GM12878 (cell line): ENCODE results near the gene TECTA. TPM values are rescaled to one million over a fixed set of nuclear protein-coding genes. Genes with fewer than 3 reads are reported as not detected.

Experiments
- ATAC-seq: fragments of 200-7000 bp; cut with Tn5 transposase; 3 replicates; pipeline ENCODE4 v1.9.1; 2020; ENCODE audit warnings: mild to moderate bottlenecking, moderate library complexity
- BruUV-seq: library from RNA; stranded (reverse); fragments of 400-500 nt; replicated peaks from 2 replicates; lab custom pipeline; 2021; lab: Mats Ljungman, UMichigan
- CTCF ChIA-PET: fragments of 300-600 bp; sonication (Branson Sonifier 250); formaldehyde crosslinking; extraction: SDS; loops from one replicate; lab custom pipeline; 2021; ENCODE audit warnings: inconsistent platforms; lab: Yijun Ruan, JAX
- POLR2A ChIA-PET: fragments of 350-600 bp; formaldehyde crosslinking; extraction: SDS; loops from one replicate; lab custom pipeline; 2021; ENCODE audit warnings: inconsistent platforms; lab: Charles Lee
- RAD21 ChIA-PET: fragments of 300-600 bp; sonication (Branson Sonifier 250); formaldehyde crosslinking; loops from one replicate; lab custom pipeline; 2023; ENCODE audit warnings: antibody characterized with exemption; ENCODE audit not compliant: unreplicated experiment; lab: Charles Lee
- SMC1A ChIA-PET: fragments of 300-600 bp; sonication (Branson Sonifier 250); formaldehyde crosslinking; loops from one replicate; lab custom pipeline; 2023; ENCODE audit not compliant: unreplicated experiment, uncharacterized antibody; lab: Charles Lee
- DNase-seq: peaks from one replicate; pipeline ENCODE4 v3.0.0-alpha.2; 2011; ENCODE audit warnings: low read depth, low spot score
- FAIRE-seq: peaks from 3 replicates; lab custom pipeline; 2011; peaks lifted over from hg19 to GRCh38; lab: Jason Lieb, UNC
- H2AFZ ChIP-seq: 2 replicates; pipeline ENCODE4 v1.6.0; 2011; ENCODE audit warnings: low read depth, low read length, control low read depth; ENCODE audit not compliant: control insufficient read depth
- H3K27ac ChIP-seq: 2 replicates; pipeline ENCODE4 v1.5.1; 2011; ENCODE audit warnings: control low read depth; ENCODE audit not compliant: control insufficient read depth, insufficient read depth
- H3K27me3 ChIP-seq, 2 experiments: replicated peaks in 1 of 2; 2 replicates each; pipeline versions ENCODE4 v1.6.0 to v1.6.1; 2011; ENCODE audit warnings: low read length in 1 of 2; ENCODE audit not compliant: control insufficient read depth in 2 of 2, insufficient read depth in 2 of 2
- H3K36me3 ChIP-seq, 2 experiments: 2 replicates each; pipeline ENCODE4 v1.5.1; 2011; ENCODE audit warnings: low read length in 1 of 2; ENCODE audit not compliant: control insufficient read depth in 2 of 2, insufficient read depth in 2 of 2
- H3K4me1 ChIP-seq: 2 replicates; pipeline ENCODE4 v1.6.1; 2011; ENCODE audit warnings: mild to moderate bottlenecking, low read length, moderate library complexity, mixed read lengths; ENCODE audit not compliant: control insufficient read depth, insufficient read depth
- H3K4me2 ChIP-seq: 2 replicates; pipeline ENCODE4 v1.6.0; 2011; ENCODE audit warnings: control low read depth; ENCODE audit not compliant: control insufficient read depth, insufficient read depth
- H3K4me3 ChIP-seq: fragments of 200-600 bp; sonication (generic); 2 replicates; pipeline ENCODE4 v1.5.1; 2016
- H3K79me2 ChIP-seq: 2 replicates; pipeline ENCODE4 v1.6.0; 2011; ENCODE audit warnings: low read length; ENCODE audit not compliant: control insufficient read depth, insufficient read depth
- H3K9ac ChIP-seq: 2 replicates; pipeline ENCODE4 v1.8.0; 2011; ENCODE audit warnings: low read length, control low read depth, mixed read lengths; ENCODE audit not compliant: control insufficient read depth, insufficient read depth
- H3K9me3 ChIP-seq: replicated peaks from 3 replicates; pipeline ENCODE4 v1.5.1; 2011; ENCODE audit warnings: mild to moderate bottlenecking, low read length; ENCODE audit not compliant: control insufficient read depth, insufficient read depth
- H4K20me1 ChIP-seq: 2 replicates; pipeline ENCODE4 v1.6.0; 2011; ENCODE audit not compliant: control insufficient read depth, insufficient read depth
- CBFB ChIP-seq: IDR thresholded peaks from 2 replicates; pipeline ENCODE4 v1.6.1; 2016; ENCODE audit warnings: antibody characterized with exemption, low read depth
- CBX5 ChIP-seq: sonication (generic); IDR thresholded peaks from 2 replicates; pipeline ENCODE4 v1.6.1; 2016; ENCODE audit warnings: low read depth, moderate library complexity, mild to moderate bottlenecking, inconsistent platforms
- IKZF1 ChIP-seq: fragments of 450-650 bp; conservative IDR thresholded peaks from 2 replicates; pipeline ENCODE4 v1.6.1; 2017; ENCODE audit warnings: antibody characterized with exemption, mild to moderate bottlenecking
- MYC ChIP-seq: IDR thresholded peaks from 2 replicates; pipeline ENCODE4 v1.6.1; 2011; ENCODE audit warnings: mild to moderate bottlenecking, low read length, moderate library complexity, inconsistent platforms; ENCODE audit not compliant: insufficient read depth, insufficient replicate concordance, insufficient read length, severe bottlenecking
- NFYA ChIP-seq: IDR thresholded peaks from 2 replicates; pipeline ENCODE4 v1.6.1; 2011; ENCODE audit warnings: low read depth, mild to moderate bottlenecking, low read length, improper control_type of control experiment, borderline replicate concordance
- RUNX3 ChIP-seq: IDR thresholded peaks from 2 replicates; pipeline ENCODE4 v1.6.1; 2012; ENCODE audit warnings: low read length, inconsistent platforms
- SP1 ChIP-seq: IDR thresholded peaks from one replicate; pipeline ENCODE4 v1.6.1; 2011; ENCODE audit warnings: low read depth, low read length
- STAT1 ChIP-seq: fragments of 450-650 bp; conservative IDR thresholded peaks from 2 replicates; pipeline ENCODE4 v1.6.1; 2014; ENCODE audit warnings: antibody characterized with exemption, mild to moderate bottlenecking
- TCF3 ChIP-seq: IDR thresholded peaks from 2 replicates; pipeline ENCODE4 v1.6.1; 2012; ENCODE audit warnings: low read depth, mild to moderate bottlenecking, low read length, borderline replicate concordance; ENCODE audit not compliant: insufficient read depth
- WRNIP1 ChIP-seq: IDR thresholded peaks from 2 replicates; pipeline ENCODE4 v1.6.1; 2011; ENCODE audit warnings: low read depth, low read length, improper control_type of control experiment, borderline replicate concordance
- YBX1 ChIP-seq: fragments of 450-650 bp; IDR thresholded peaks from 2 replicates; pipeline ENCODE4 v1.6.1; 2016; ENCODE audit warnings: antibody characterized with exemption
- ZNF274 ChIP-seq: IDR thresholded peaks from one replicate; pipeline ENCODE4 v1.8.0; 2011; ENCODE audit not compliant: insufficient read length, insufficient read depth
- WGBS: methylation state at CpG from one replicate; pipeline ENCODE4 v1.1.6; 2016; ENCODE audit warnings: low lambda C conversion rate; ENCODE audit not compliant: insufficient replicate concordance, insufficient coverage; ENCODE audit errors: missing lambda C conversion rate; 5-methylcytosine and 5-hydroxymethylcytosine counted together
- in situ Hi-C: fragments of 300-500 bp; cut with MboI; formaldehyde crosslinking; loops from 9 replicates; pipeline ENCODE4 v1.14.3; 2018; ENCODE audit warnings: mixed read lengths
- intact Hi-C: fragments of 100-400 bp; cut with micrococcal nuclease; formaldehyde crosslinking; loops from one replicate; pipeline ENCODE4 v1.14.2; 2022; ENCODE audit not compliant: unreplicated experiment
- polyA plus RNA-seq, 11 experiments: library from polyadenylated mRNA; depleted of rRNA in 4 of 11; unstranded in 6 of 11; stranded (reverse) in 5 of 11; fragments of >200 nt; fragmentation: Nextera tagmentation in 4 of 11; fragmentation: Illumina TruSeq in 1 of 11; extraction: Ambion mirVana in 4 of 11; extraction: Trizol in 1 of 11; gene quantifications; 1 replicate in 1 of 11; 2 replicates in 10 of 11; pipeline versions ENCODE4 v1.2.1 to v1.2.3, GENCODE V29; 2011 to 2016; ENCODE audit warnings: inconsistent platforms in 2 of 11, missing spikeins in 2 of 11, low read depth in 1 of 11
- total RNA-seq, 4 experiments: library from RNA; depleted of rRNA in 3 of 4; stranded (reverse); fragments of >200 nt in 3 of 4; fragmentation: Illumina TruSeq in 1 of 4; extraction: Trizol in 1 of 4; gene quantifications; 2 replicates each; pipeline versions ENCODE4 v1.2.1 to v1.2.3, GENCODE V29; 2013 to 2021
- TF ChIP-seq, protein P1 (sequence below): IDR thresholded peaks from 2 replicates; pipeline ENCODE4 v1.6.1; 2012; ENCODE audit warnings: mild to moderate bottlenecking, low read depth, low read length
- TF ChIP-seq, protein P2 (sequence below): IDR thresholded peaks from 2 replicates; pipeline ENCODE4 v1.6.1; 2011; ENCODE audit warnings: borderline replicate concordance, low read depth, mild to moderate bottlenecking, moderate library complexity, mixed read lengths, low read length; ENCODE audit not compliant: insufficient read depth; ENCODE audit errors: extremely low read length
- TF ChIP-seq, protein P3 (sequence below): fragments of 450-650 bp; IDR thresholded peaks from 2 replicates; pipeline ENCODE4 v1.6.1; 2016; ENCODE audit warnings: mild to moderate bottlenecking, moderate library complexity, borderline replicate concordance

Gene TECTA
- total and polyA plus RNA-seq, 10 of the 15 experiments (the other 5 are each of a cell fraction or from before 2014, with no cell fraction given) = under 0.01 to 0.14 (median 0.05) TPM; not detected in 1

DNA sequence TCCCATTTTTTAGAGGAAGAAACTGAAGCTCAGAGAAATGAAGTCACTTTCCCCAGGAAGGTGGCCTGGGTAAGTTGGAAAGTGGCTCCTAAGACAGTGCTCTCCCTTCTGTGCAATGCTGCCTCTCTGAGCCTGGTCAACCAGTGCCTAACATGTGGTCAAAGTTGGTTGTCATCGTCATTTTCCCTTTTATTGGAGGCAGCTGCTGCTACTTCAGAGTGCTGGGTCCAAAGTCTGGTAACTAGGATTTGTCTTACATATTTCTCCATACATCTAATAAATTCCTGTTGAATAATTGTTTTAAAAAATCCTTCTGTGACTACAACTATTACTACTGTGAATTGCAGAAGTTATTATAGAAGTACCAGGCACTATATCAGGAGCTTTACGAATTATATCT is 48.1 kb downstream of the TECTA start (continued):
- TF ChIP-seq CBFB (no peak), NFYA (no peak), CBX5 (no peak), ZNF274 (no peak), SP1 (no peak), TCF3 (no peak)
- TF ChIP-seq, protein P1, sequence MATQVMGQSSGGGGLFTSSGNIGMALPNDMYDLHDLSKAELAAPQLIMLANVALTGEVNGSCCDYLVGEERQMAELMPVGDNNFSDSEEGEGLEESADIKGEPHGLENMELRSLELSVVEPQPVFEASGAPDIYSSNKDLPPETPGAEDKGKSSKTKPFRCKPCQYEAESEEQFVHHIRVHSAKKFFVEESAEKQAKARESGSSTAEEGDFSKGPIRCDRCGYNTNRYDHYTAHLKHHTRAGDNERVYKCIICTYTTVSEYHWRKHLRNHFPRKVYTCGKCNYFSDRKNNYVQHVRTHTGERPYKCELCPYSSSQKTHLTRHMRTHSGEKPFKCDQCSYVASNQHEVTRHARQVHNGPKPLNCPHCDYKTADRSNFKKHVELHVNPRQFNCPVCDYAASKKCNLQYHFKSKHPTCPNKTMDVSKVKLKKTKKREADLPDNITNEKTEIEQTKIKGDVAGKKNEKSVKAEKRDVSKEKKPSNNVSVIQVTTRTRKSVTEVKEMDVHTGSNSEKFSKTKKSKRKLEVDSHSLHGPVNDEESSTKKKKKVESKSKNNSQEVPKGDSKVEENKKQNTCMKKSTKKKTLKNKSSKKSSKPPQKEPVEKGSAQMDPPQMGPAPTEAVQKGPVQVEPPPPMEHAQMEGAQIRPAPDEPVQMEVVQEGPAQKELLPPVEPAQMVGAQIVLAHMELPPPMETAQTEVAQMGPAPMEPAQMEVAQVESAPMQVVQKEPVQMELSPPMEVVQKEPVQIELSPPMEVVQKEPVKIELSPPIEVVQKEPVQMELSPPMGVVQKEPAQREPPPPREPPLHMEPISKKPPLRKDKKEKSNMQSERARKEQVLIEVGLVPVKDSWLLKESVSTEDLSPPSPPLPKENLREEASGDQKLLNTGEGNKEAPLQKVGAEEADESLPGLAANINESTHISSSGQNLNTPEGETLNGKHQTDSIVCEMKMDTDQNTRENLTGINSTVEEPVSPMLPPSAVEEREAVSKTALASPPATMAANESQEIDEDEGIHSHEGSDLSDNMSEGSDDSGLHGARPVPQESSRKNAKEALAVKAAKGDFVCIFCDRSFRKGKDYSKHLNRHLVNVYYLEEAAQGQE = no peak

DNA sequence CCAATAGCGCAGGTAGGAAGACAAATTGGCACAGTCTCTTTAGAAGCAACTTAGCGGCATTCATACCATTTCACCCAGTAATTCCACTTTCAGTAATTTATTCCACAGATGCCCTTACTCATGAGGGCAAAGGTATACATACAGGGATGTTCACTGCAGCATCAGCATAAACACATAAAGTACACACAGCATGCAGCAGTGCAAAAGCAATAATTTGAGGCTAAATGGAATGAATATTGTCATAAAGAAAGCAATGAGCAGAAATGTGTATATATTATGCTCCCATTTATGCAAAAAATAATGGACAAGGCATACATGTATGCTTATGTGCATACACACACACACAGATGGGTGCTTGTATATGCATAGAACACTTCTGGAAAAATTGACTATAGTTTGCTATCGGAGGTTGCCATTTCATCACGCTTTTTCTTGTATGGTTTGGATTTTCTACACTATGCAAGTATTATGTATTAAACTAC is 50.2 kb downstream of the TECTA start:
- no peak overlapping the region for H3K9ac ChIP-seq
- H2AFZ ChIP-seq = no peak overlapping the region
- BruUV-seq = no TSS peak
- ATAC-seq (no peak), FAIRE-seq (no peak), DNase-seq (no peak)
- RAD21 ChIA-PET = no interaction called here
- H3K27ac ChIP-seq = no peak overlapping the region
- 64% methylated on average over 4 of the region's 4 CpGs for WGBS
- H3K27me3 ChIP-seq = no peaks in the 10 kb centered on the region; a peak in 3 of 4 replicates
- no peaks in the 10 kb centered on the region for H3K36me3 ChIP-seq
- POLR2A ChIA-PET = no interaction called here
- H3K79me2 ChIP-seq = no peaks in the 10 kb centered on the region
- no peaks in the 10 kb centered on the region for H3K4me1 ChIP-seq
- no peaks in the 10 kb centered on the region for H3K9me3 ChIP-seq
- no peak overlapping the region for H3K4me3 ChIP-seq
- CTCF ChIA-PET = interaction anchor here (0.8 kb wide), 1 partner anchor 11 kb away, joined by 3 read pairs; no protein-coding TSS in a partner anchor
- intact Hi-C loops (no loop called here), in situ Hi-C loops (no loop called here)
- SMC1A ChIA-PET = interaction anchor here (1.2 kb wide), 1 partner anchor 43 kb away, joined by 3 read pairs; no protein-coding TSS in a partner anchor
- no peak overlapping the region for H3K4me2 ChIP-seq
- no peaks in the 10 kb centered on the region for H4K20me1 ChIP-seq
- TF ChIP-seq RUNX3 (no peak), SP1 (no peak), YBX1 (no peak), MYC (no peak), IKZF1 (no peak), STAT1 (no peak), WRNIP1 (no peak)
- TF ChIP-seq, protein P2, sequence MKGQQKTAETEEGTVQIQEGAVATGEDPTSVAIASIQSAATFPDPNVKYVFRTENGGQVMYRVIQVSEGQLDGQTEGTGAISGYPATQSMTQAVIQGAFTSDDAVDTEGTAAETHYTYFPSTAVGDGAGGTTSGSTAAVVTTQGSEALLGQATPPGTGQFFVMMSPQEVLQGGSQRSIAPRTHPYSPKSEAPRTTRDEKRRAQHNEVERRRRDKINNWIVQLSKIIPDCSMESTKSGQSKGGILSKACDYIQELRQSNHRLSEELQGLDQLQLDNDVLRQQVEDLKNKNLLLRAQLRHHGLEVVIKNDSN = no peak
- TF ChIP-seq, protein P3, sequence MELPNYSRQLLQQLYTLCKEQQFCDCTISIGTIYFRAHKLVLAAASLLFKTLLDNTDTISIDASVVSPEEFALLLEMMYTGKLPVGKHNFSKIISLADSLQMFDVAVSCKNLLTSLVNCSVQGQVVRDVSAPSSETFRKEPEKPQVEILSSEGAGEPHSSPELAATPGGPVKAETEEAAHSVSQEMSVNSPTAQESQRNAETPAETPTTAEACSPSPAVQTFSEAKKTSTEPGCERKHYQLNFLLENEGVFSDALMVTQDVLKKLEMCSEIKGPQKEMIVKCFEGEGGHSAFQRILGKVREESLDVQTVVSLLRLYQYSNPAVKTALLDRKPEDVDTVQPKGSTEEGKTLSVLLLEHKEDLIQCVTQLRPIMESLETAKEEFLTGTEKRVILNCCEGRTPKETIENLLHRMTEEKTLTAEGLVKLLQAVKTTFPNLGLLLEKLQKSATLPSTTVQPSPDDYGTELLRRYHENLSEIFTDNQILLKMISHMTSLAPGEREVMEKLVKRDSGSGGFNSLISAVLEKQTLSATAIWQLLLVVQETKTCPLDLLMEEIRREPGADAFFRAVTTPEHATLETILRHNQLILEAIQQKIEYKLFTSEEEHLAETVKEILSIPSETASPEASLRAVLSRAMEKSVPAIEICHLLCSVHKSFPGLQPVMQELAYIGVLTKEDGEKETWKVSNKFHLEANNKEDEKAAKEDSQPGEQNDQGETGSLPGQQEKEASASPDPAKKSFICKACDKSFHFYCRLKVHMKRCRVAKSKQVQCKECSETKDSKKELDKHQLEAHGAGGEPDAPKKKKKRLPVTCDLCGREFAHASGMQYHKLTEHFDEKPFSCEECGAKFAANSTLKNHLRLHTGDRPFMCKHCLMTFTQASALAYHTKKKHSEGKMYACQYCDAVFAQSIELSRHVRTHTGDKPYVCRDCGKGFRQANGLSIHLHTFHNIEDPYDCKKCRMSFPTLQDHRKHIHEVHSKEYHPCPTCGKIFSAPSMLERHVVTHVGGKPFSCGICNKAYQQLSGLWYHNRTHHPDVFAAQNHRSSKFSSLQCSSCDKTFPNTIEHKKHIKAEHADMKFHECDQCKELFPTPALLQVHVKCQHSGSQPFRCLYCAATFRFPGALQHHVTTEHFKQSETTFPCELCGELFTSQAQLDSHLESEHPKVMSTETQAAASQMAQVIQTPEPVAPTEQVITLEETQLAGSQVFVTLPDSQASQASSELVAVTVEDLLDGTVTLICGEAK = no peak
